Activated CD8-positive, alpha-beta memory T cell treated with anti-CD3 and anti-CD28 coated beads, Interleukin-2, amount 10 ng/mL, durations not matched to agents 7 days and 5 days (primary cell): Measurements from ENCODE around the gene SLC24A4. TPM values are rescaled to one million over a fixed set of nuclear protein-coding genes. Genes with fewer than 3 reads are reported as not detected.
A peak's percentile ranks its signal among the peaks of the same experiment; 100 is the strongest.

Source experiments
- ATAC-seq: fragments of 150-1000 bp; cut with Tn5 transposase; one replicate; pipeline ENCODE4 v1.10.0; 2021; ENCODE audit warnings: moderate library complexity
- CTCF ChIA-PET: fragments of 350-600 bp; sonication (Branson Sonifier 250); formaldehyde crosslinking; loops from one replicate; lab custom pipeline; 2021; ENCODE audit warnings: antibody characterized with exemption; lab: Charles Lee
- DNase-seq: peaks from one replicate; pipeline ENCODE4 v3.0.0-alpha.2; 2020
- H3K27ac Mint-ChIP-seq: one replicate; pipeline ENCODE4 v1.8.0; 2021; ENCODE audit warnings: mild to moderate bottlenecking, mixed read lengths
- H3K27me3 Mint-ChIP-seq: one replicate; pipeline ENCODE4 v1.8.0; 2021; ENCODE audit warnings: mixed read lengths
- H3K36me3 Mint-ChIP-seq: one replicate; pipeline ENCODE4 v1.8.0; 2021; ENCODE audit warnings: mild to moderate bottlenecking, mixed read lengths
- H3K4me1 Mint-ChIP-seq: one replicate; pipeline ENCODE4 v1.8.0; 2021; ENCODE audit warnings: mixed read lengths
- H3K4me3 Mint-ChIP-seq: one replicate; pipeline ENCODE4 v1.8.0; 2021; ENCODE audit warnings: mild to moderate bottlenecking, moderate library complexity, mixed read lengths
- H3K9me3 Mint-ChIP-seq: one replicate; pipeline ENCODE4 v1.8.0; 2022; ENCODE audit warnings: low read depth, mixed read lengths
- total RNA-seq, 2 experiments: library from RNA; stranded (reverse); gene quantifications; one replicate each; pipeline ENCODE4 v1.2.3, GENCODE V29; 2021

The SLC24A4 gene
- total RNA-seq, 2 experiments from 2014 or later: not detected

GRCh38 chr14:92539419-92539818, 216.5 kb downstream of the SLC24A4 start:
- no peaks in the 10 kb centered on the region for H3K9me3 Mint-ChIP-seq
- ATAC-seq (no peak), DNase-seq (no peak)
- H3K27me3 Mint-ChIP-seq: no peaks in the 10 kb centered on the region
- peak overlapping the region; percentile 11 for H3K27ac Mint-ChIP-seq
- no peak overlapping the region for H3K4me3 Mint-ChIP-seq
- H3K4me1 Mint-ChIP-seq: peaks cover 76% of the 10 kb centered on the region
- H3K36me3 Mint-ChIP-seq: peaks cover 14% of the 10 kb centered on the region
- CTCF ChIA-PET: interaction anchor here (0.8 to 1.4 kb wide), 2 partner anchors 47 to 141 kb away, joined by 3 to 4 read pairs; no protein-coding TSS in a partner anchor

GRCh38 chr14:92539875-92540274, 216.9 kb downstream of the SLC24A4 start:
- ATAC-seq (peak; percentile 31), DNase-seq (no peak)
- CTCF ChIA-PET: interaction anchor here (0.9 kb wide), 1 partner anchor 48 kb away, joined by 3 read pairs; no protein-coding TSS in a partner anchor
- Mint-ChIP-seq H3K27me3 (no peaks in the 10 kb centered on the region), H3K36me3 (peaks cover 14% of the 10 kb centered on the region), H3K4me1 (peaks cover 72% of the 10 kb centered on the region), H3K9me3 (no peaks in the 10 kb centered on the region), H3K27ac (no peak overlapping the region), H3K4me3 (no peak overlapping the region)

- Mint-ChIP-seq H3K36me3 (peaks cover 12% of the 10 kb centered on the region), H3K4me3 (no peak overlapping the region), H3K27ac (no peak overlapping the region), H3K9me3 (no peaks in the 10 kb centered on the region), H3K4me1 (peaks cover 65% of the 10 kb centered on the region), H3K27me3 (no peaks in the 10 kb centered on the region)
- DNase-seq: no peak
- CTCF ChIA-PET: interaction anchor here (0.9 kb wide), 1 partner anchor 47 kb away, joined by 3 read pairs; no protein-coding TSS in a partner anchor
- no peak for ATAC-seq
Observed at GRCh38 chr14:92540472-92541048, 217.6 kb downstream of the SLC24A4 start.

GRCh38 chr14:92542766-92543554, 220.0 kb downstream of the SLC24A4 start:
- no peak overlapping the region for H3K27ac Mint-ChIP-seq
- no peak for ATAC-seq
- H3K36me3 Mint-ChIP-seq: peaks cover 12% of the 10 kb centered on the region
- CTCF ChIA-PET: interaction anchor here (0.6 to 1.3 kb wide), 3 partner anchors 11 to 80 kb away, joined by 3 to 4 read pairs (median 4); no protein-coding TSS in a partner anchor
- H3K4me1 Mint-ChIP-seq: peaks cover 59% of the 10 kb centered on the region
- DNase-seq: no peak
- no peak overlapping the region for H3K4me3 Mint-ChIP-seq
- no peaks in the 10 kb centered on the region for H3K27me3 Mint-ChIP-seq
- H3K9me3 Mint-ChIP-seq: no peaks in the 10 kb centered on the region

GRCh38 chr14:92544051-92544720, 221.2 kb downstream of the SLC24A4 start:
- CTCF ChIA-PET: interaction anchor here (0.8 to 1.8 kb wide), 4 partner anchors 9 to 31 kb away, joined by 3 to 7 read pairs (median 4); no protein-coding TSS in a partner anchor
- no peaks in the 10 kb centered on the region for H3K27me3 Mint-ChIP-seq
- H3K27ac Mint-ChIP-seq: no peak overlapping the region
- DNase-seq: no peak
- no peak for ATAC-seq
- H3K4me1 Mint-ChIP-seq: peaks cover 52% of the 10 kb centered on the region
- H3K9me3 Mint-ChIP-seq: no peaks in the 10 kb centered on the region
- H3K4me3 Mint-ChIP-seq: no peak overlapping the region
- peaks cover 10% of the 10 kb centered on the region for H3K36me3 Mint-ChIP-seq

GRCh38 chr14:92546347-92547053, 223.5 kb downstream of the SLC24A4 start:
- CTCF ChIA-PET: interaction anchor here (0.7 to 1.6 kb wide), 4 partner anchors 13 to 136 kb away, joined by 3 to 4 read pairs (median 3); no protein-coding TSS in a partner anchor
- peaks cover 45% of the 10 kb centered on the region for H3K4me1 Mint-ChIP-seq
- H3K36me3 Mint-ChIP-seq: peaks cover 2% of the 10 kb centered on the region
- H3K9me3 Mint-ChIP-seq: no peaks in the 10 kb centered on the region
- no peak for ATAC-seq
- no peak for DNase-seq
- H3K27ac Mint-ChIP-seq: no peak overlapping the region
- no peaks in the 10 kb centered on the region for H3K27me3 Mint-ChIP-seq
- no peak overlapping the region for H3K4me3 Mint-ChIP-seq

- peaks cover 1% of the 10 kb centered on the region for H3K36me3 Mint-ChIP-seq
- ATAC-seq (no peak), DNase-seq (no peak)
- peaks cover 39% of the 10 kb centered on the region for H3K4me1 Mint-ChIP-seq
- H3K27me3 Mint-ChIP-seq: no peaks in the 10 kb centered on the region
- no peak overlapping the region for H3K4me3 Mint-ChIP-seq
- CTCF ChIA-PET: interaction anchor here (1.0 to 2.0 kb wide), 5 partner anchors 26 to 132 kb away, joined by 3 to 9 read pairs (median 4); no protein-coding TSS in a partner anchor
- no peaks in the 10 kb centered on the region for H3K9me3 Mint-ChIP-seq
- H3K27ac Mint-ChIP-seq: no peak overlapping the region
Observed at GRCh38 chr14:92549105-92549858, 226.3 kb downstream of the SLC24A4 start.

- ATAC-seq (no peak), DNase-seq (no peak)
- peaks cover 37% of the 10 kb centered on the region for H3K4me1 Mint-ChIP-seq
- no peak overlapping the region for H3K27ac Mint-ChIP-seq
- CTCF ChIA-PET: interaction anchor here (1.0 to 2.0 kb wide), 5 partner anchors 26 to 131 kb away, joined by 3 to 9 read pairs (median 4); no protein-coding TSS in a partner anchor
- peaks cover 1% of the 10 kb centered on the region for H3K36me3 Mint-ChIP-seq
- H3K4me3 Mint-ChIP-seq: no peak overlapping the region
- H3K27me3 Mint-ChIP-seq: no peaks in the 10 kb centered on the region
- no peaks in the 10 kb centered on the region for H3K9me3 Mint-ChIP-seq
Observed at GRCh38 chr14:92549859-92550230, 226.9 kb downstream of the SLC24A4 start.

Other genes starting within 250 kb of the SLC24A4 start
- 10 to 100 TPM; 26.6 to 30.2 TPM for gene ATXN3, start 216.6 kb upstream of the SLC24A4 start, total RNA-seq
- gene NDUFB1, start 201.5 kb upstream of the SLC24A4 start, total RNA-seq: 100 to 1,000 TPM; 109 to 115 TPM
- 100 to 1,000 TPM in 1 of 2 experiments, 10 to 100 TPM in 1; 75.5 to 107 TPM for gene CPSF2, start 201.2 kb upstream of the SLC24A4 start, total RNA-seq
- gene RIN3, start 190.6 kb downstream of the SLC24A4 start, total RNA-seq: 100 to 1,000 TPM in 1 of 2 experiments, 10 to 100 TPM in 1; 76.1 to 122 TPM